Stromal cell of bone marrow (primary cell): ENCODE results near the gene SRPK2.
"Not testable (repeated sequence)": the region's sequence is repeated elsewhere in the genome, so short reads cannot be mapped to it uniquely, and the experiment has no call there.

Source experiments
- DNase-seq: peaks from one replicate; pipeline ENCODE4 v3.0.0-alpha.2; 2012; ENCODE audit warnings: low read depth

The SRPK2 gene

GRCh38 chr7:105376908-105377533 is 11.7 kb downstream of the SRPK2 start:
- DNase-seq, result no peak

- DNase-seq, result no peak
Measured at GRCh38 chr7:105369944-105370343, 18.8 kb downstream of the SRPK2 start.

- DNase-seq, result no peak
Measured at GRCh38 chr7:105367458-105367857, 21.3 kb downstream of the SRPK2 start.

GRCh38 chr7:105365541-105366534 is 22.9 kb downstream of the SRPK2 start:
- DNase-seq, result no peak

- DNase-seq, result no peak
Measured at GRCh38 chr7:105364684-105365083, 24.0 kb downstream of the SRPK2 start.

- not testable (repeated sequence) for DNase-seq
Measured at GRCh38 chr7:105363657-105364056, 25.1 kb downstream of the SRPK2 start.

GRCh38 chr7:105362685-105363084 is 26.0 kb downstream of the SRPK2 start:
- DNase-seq, result not testable (repeated sequence)

GRCh38 chr7:105361995-105362394 is 26.7 kb downstream of the SRPK2 start:
- not testable (repeated sequence) for DNase-seq

GRCh38 chr7:105360149-105360548 is 28.6 kb downstream of the SRPK2 start:
- not testable (repeated sequence) for DNase-seq

GRCh38 chr7:105355701-105356100 is 33.0 kb downstream of the SRPK2 start:
- no peak for DNase-seq

GRCh38 chr7:105354383-105354782 is 34.3 kb downstream of the SRPK2 start:
- no peak for DNase-seq

- peak; percentile 24 for DNase-seq
Measured at GRCh38 chr7:105353752-105354328, 34.9 kb downstream of the SRPK2 start.

GRCh38 chr7:105352901-105353668 is 35.6 kb downstream of the SRPK2 start:
- DNase-seq, result no peak

- DNase-seq, result peak; percentile 97
Measured at GRCh38 chr7:105352018-105352612, 36.6 kb downstream of the SRPK2 start.

- DNase-seq, result no peak
Measured at GRCh38 chr7:105350906-105351305, 37.8 kb downstream of the SRPK2 start.

GRCh38 chr7:105348177-105348576 is 40.5 kb downstream of the SRPK2 start:
- not testable (repeated sequence) for DNase-seq

GRCh38 chr7:105346593-105347322 is 42.0 kb downstream of the SRPK2 start:
- no peak for DNase-seq

GRCh38 chr7:105346138-105346537 is 42.6 kb downstream of the SRPK2 start:
- DNase-seq, result no peak

GRCh38 chr7:105345725-105346124 is 43.0 kb downstream of the SRPK2 start:
- DNase-seq, result no peak

GRCh38 chr7:105345003-105345402 is 43.7 kb downstream of the SRPK2 start:
- no peak for DNase-seq
